H1 (cell line): ENCODE data around the gene AMOT. TPM values are rescaled to one million over a fixed set of nuclear protein-coding genes. Genes with fewer than 3 reads are reported as not detected.

Experiments used
- CTCF ChIA-PET: fragments of 300-600 bp; sonication (Branson Sonifier 250); formaldehyde crosslinking; loops from one replicate; lab custom pipeline; 2021; ENCODE audit not compliant: partially characterized antibody; lab: Charles Lee
- POLR2A ChIA-PET: fragments of 300-600 bp; sonication (Branson Sonifier 250); formaldehyde crosslinking; loops from one replicate; lab custom pipeline; 2021; ENCODE audit warnings: inconsistent platforms; ENCODE audit not compliant: partially characterized antibody; lab: Charles Lee
- DNase-seq, 2 experiments: peaks; one replicate each; pipeline versions ENCODE4 v3.0.0 to v3.0.0-alpha.2; 2010 to 2022; ENCODE audit warnings: low spot score in 2 of 2, low read depth in 1 of 2, mixed read lengths in 1 of 2
- FAIRE-seq: peaks from 2 replicates; lab custom pipeline; 2011; peaks lifted over from hg19 to GRCh38; lab: Jason Lieb, UNC
- H2AFZ ChIP-seq: 2 replicates; pipeline ENCODE4 v1.8.1; 2012; ENCODE audit warnings: low read length, inconsistent platforms
- H2AK5ac ChIP-seq: 2 replicates; pipeline ENCODE4 v1.6.1; 2013; ENCODE audit warnings: low read depth, low read length
- H2BK120ac ChIP-seq: replicated peaks from 2 replicates; pipeline ENCODE3; 2013; ENCODE audit warnings: low read depth, low read length, inconsistent platforms
- H2BK12ac ChIP-seq: 2 replicates; pipeline ENCODE4 v1.6.1; 2013; ENCODE audit warnings: low read depth, low read length
- H2BK15ac ChIP-seq: 2 replicates; pipeline ENCODE4 v1.6.1; 2013; ENCODE audit warnings: low read length
- H2BK20ac ChIP-seq: 2 replicates; pipeline ENCODE4 v1.6.1; 2013; ENCODE audit warnings: low read length
- H2BK5ac ChIP-seq: 2 replicates; pipeline ENCODE4 v1.6.1; 2013; ENCODE audit warnings: low read depth, low read length
- H3K14ac ChIP-seq: 2 replicates; pipeline ENCODE4 v1.6.1; 2013; ENCODE audit warnings: inconsistent platforms; ENCODE audit not compliant: insufficient read length
- H3K18ac ChIP-seq: 2 replicates; pipeline ENCODE4 v1.6.1; 2013; ENCODE audit warnings: low read length; ENCODE audit errors: extremely low read depth
- H3K23ac ChIP-seq: 2 replicates; pipeline ENCODE4 v1.6.1; 2013; ENCODE audit warnings: inconsistent platforms; ENCODE audit not compliant: insufficient read length
- H3K23me2 ChIP-seq: 2 replicates; pipeline ENCODE4 v1.6.1; 2013; ENCODE audit warnings: low read depth, low read length
- H3K27ac ChIP-seq: 2 replicates; pipeline ENCODE4 v1.6.1; 2011; ENCODE audit warnings: low read depth, low read length, inconsistent platforms
- H3K27me3 ChIP-seq, 4 experiments: replicated peaks in 1 of 4; 1 replicate in 1 of 4; 2 replicates in 3 of 4; pipeline versions ENCODE4 v1.6.1 to v1.8.1; 2011 to 2013; ENCODE audit warnings: low read length in 3 of 4, mild to moderate bottlenecking in 3 of 4, inconsistent platforms in 2 of 4, mixed read lengths in 2 of 4, moderate library complexity in 1 of 4; ENCODE audit not compliant: control insufficient read depth in 3 of 4, insufficient read depth in 3 of 4; ENCODE audit errors: extremely low read depth in 1 of 4
- H3K36me3 ChIP-seq, 4 experiments: 2 replicates each; pipeline versions ENCODE4 v1.6.1 to v1.8.1; 2011 to 2013; ENCODE audit warnings: mild to moderate bottlenecking in 4 of 4, low read length in 3 of 4, moderate library complexity in 2 of 4, control low read depth in 1 of 4, inconsistent platforms in 1 of 4; ENCODE audit not compliant: insufficient read depth in 4 of 4, control insufficient read depth in 2 of 4
- H3K4ac ChIP-seq: replicated peaks from 2 replicates; pipeline ENCODE3; 2013; ENCODE audit warnings: low read length, low read depth, mixed read lengths, inconsistent platforms; ENCODE audit not compliant: insufficient read length
- H3K4me1 ChIP-seq, 4 experiments: replicated peaks in 1 of 4; 1 replicate in 1 of 4; 2 replicates in 3 of 4; pipeline versions ENCODE4 v1.6.1 to v1.8.1; 2011 to 2013; ENCODE audit warnings: low read length in 3 of 4, inconsistent platforms in 2 of 4, mixed read lengths in 1 of 4; ENCODE audit not compliant: insufficient read depth in 4 of 4, control insufficient read depth in 3 of 4
- H3K4me2 ChIP-seq, 2 experiments: 2 replicates each; pipeline versions ENCODE4 v1.6.1 to v1.8.1; 2011 to 2013; ENCODE audit warnings: low read depth in 2 of 2, low read length in 2 of 2, control low read depth in 1 of 2, inconsistent platforms in 1 of 2, mild to moderate bottlenecking in 1 of 2; ENCODE audit not compliant: insufficient read depth in 1 of 2
- H3K4me3 ChIP-seq, 4 experiments: fragments of 200-600, 300-600 bp in 1 of 4; sonication (generic), shearing (Covaris generic), sonication (Bioruptor Twin) in 1 of 4; 2 replicates each; pipeline versions ENCODE4 v1.5.1 to v1.8.1; 2011 to 2016; ENCODE audit warnings: low read length in 4 of 4, low read depth in 3 of 4, control low read depth in 2 of 4, inconsistent platforms in 2 of 4, mild to moderate bottlenecking in 2 of 4, mixed read lengths in 1 of 4, moderate library complexity in 1 of 4; ENCODE audit not compliant: insufficient read depth in 2 of 4; ENCODE audit errors: extremely low read depth in 1 of 4
- H3K56ac ChIP-seq: replicated peaks from 2 replicates; pipeline ENCODE3; 2013; ENCODE audit warnings: low read depth, mild to moderate bottlenecking, mixed read lengths, low read length, inconsistent platforms; ENCODE audit not compliant: insufficient read length
- H3K79me1 ChIP-seq: 2 replicates; pipeline ENCODE4 v1.6.1; 2013; ENCODE audit warnings: low read depth, low read length, control low read depth
- H3K79me2 ChIP-seq, 2 experiments: 2 replicates each; pipeline versions ENCODE4 v1.6.1 to v1.8.1; 2012 to 2013; ENCODE audit warnings: low read length in 2 of 2, mild to moderate bottlenecking in 2 of 2, inconsistent platforms in 1 of 2; ENCODE audit not compliant: insufficient read depth in 2 of 2, control insufficient read depth in 1 of 2
- H3K9ac ChIP-seq, 4 experiments: replicated peaks in 1 of 4; 1 replicate in 1 of 4; 2 replicates in 3 of 4; pipeline versions ENCODE4 v1.6.1 to v1.8.1; 2011 to 2013; ENCODE audit warnings: low read depth in 3 of 4, low read length in 3 of 4, control low read depth in 2 of 4, mild to moderate bottlenecking in 2 of 4, moderate library complexity in 2 of 4, inconsistent platforms in 1 of 4; ENCODE audit errors: extremely low read depth in 1 of 4
- H3K9me3 ChIP-seq, 2 experiments: 2 replicates each; pipeline versions ENCODE4 v1.6.1 to v1.8.1; 2012 to 2013; ENCODE audit warnings: mild to moderate bottlenecking in 2 of 2, moderate library complexity in 2 of 2, control low read depth in 1 of 2, inconsistent platforms in 1 of 2, low read depth in 1 of 2, low read length in 1 of 2, mixed read lengths in 1 of 2; ENCODE audit not compliant: insufficient read depth in 2 of 2
- H4K20me1 ChIP-seq, 2 experiments: replicated peaks in 1 of 2; 2 replicates each; pipeline versions ENCODE3 to v1.8.1; 2011 to 2013; ENCODE audit warnings: inconsistent platforms in 2 of 2, low read length in 2 of 2, mild to moderate bottlenecking in 1 of 2; ENCODE audit not compliant: insufficient read depth in 2 of 2, control insufficient read depth in 1 of 2
- H4K5ac ChIP-seq: 2 replicates; pipeline ENCODE4 v1.6.1; 2013; ENCODE audit warnings: low read length, low read depth, mixed read lengths, inconsistent platforms; ENCODE audit not compliant: insufficient read length
- H4K8ac ChIP-seq: 2 replicates; pipeline ENCODE4 v1.8.0; 2013; ENCODE audit warnings: mild to moderate bottlenecking, moderate library complexity, low read length, inconsistent platforms; ENCODE audit not compliant: insufficient read depth; ENCODE audit errors: extremely low read depth
- H4K91ac ChIP-seq: replicated peaks from 2 replicates; pipeline ENCODE3; 2013; ENCODE audit warnings: low read length, mixed read lengths, inconsistent platforms; ENCODE audit not compliant: insufficient read length
- ASH2L ChIP-seq: fragments of 200-600, 300-600 bp; sonication (generic); IDR thresholded peaks from one replicate; pipeline ENCODE4 v1.7.1; 2017; ENCODE audit warnings: low read length
- BACH1 ChIP-seq: IDR thresholded peaks from 2 replicates; pipeline ENCODE4 v1.6.1; 2012; ENCODE audit warnings: low read length, improper control_type of control experiment
- CEBPB ChIP-seq: IDR thresholded peaks from 2 replicates; pipeline ENCODE4 v1.6.1; 2012; ENCODE audit warnings: low read depth, low read length
- CHD2 ChIP-seq: IDR thresholded peaks from 2 replicates; pipeline ENCODE4 v1.6.1; 2012; ENCODE audit warnings: low read length, improper control_type of control experiment
- EGR1 ChIP-seq: IDR thresholded peaks from 2 replicates; pipeline ENCODE4 v1.6.1; 2011; ENCODE audit warnings: low read depth, low read length, borderline replicate concordance
- RXRA ChIP-seq: IDR thresholded peaks from 2 replicates; pipeline ENCODE4 v1.6.1; 2011; ENCODE audit warnings: low read depth, mild to moderate bottlenecking, low read length, moderate library complexity; ENCODE audit not compliant: insufficient read depth
- SIN3A ChIP-seq, 2 experiments: IDR thresholded peaks in 1 of 2; conservative IDR thresholded peaks in 1 of 2; 2 replicates each; pipeline ENCODE4 v1.6.1; 2011 to 2012; ENCODE audit warnings: low read length in 2 of 2, improper control_type of control experiment in 1 of 2, low read depth in 1 of 2, mild to moderate bottlenecking in 1 of 2
- SRF ChIP-seq: IDR thresholded peaks from 2 replicates; pipeline ENCODE4 v1.6.1; 2011; ENCODE audit warnings: mild to moderate bottlenecking, low read depth, low read length, moderate library complexity
- TCF12 ChIP-seq: IDR thresholded peaks from 2 replicates; pipeline ENCODE4 v1.6.1; 2011; ENCODE audit warnings: low read depth, mild to moderate bottlenecking, low read length
- WGBS, 2 experiments: shearing (Covaris generic) in 1 of 2; methylation state at CpG; one replicate each; pipeline versions ENCODE4 v1.1.6 to v1.1.7; 2013 to 2015; ENCODE audit warnings: low lambda C conversion rate in 2 of 2, mixed read lengths in 2 of 2, inconsistent platforms in 1 of 2, low coverage in 1 of 2, missing lambda C conversion rate in 1 of 2; ENCODE audit not compliant: insufficient replicate concordance in 2 of 2, insufficient coverage in 1 of 2, insufficient read length in 1 of 2; ENCODE audit errors: extremely low coverage in 1 of 2, missing lambda C conversion rate in 1 of 2; 5-methylcytosine and 5-hydroxymethylcytosine counted together
- polyA plus RNA-seq, 7 experiments: library from polyadenylated mRNA; depleted of rRNA in 3 of 7; stranded (reverse) in 5 of 7; unstranded in 2 of 7; fragments of >200 nt in 5 of 7; fragments of 200-250 nt in 2 of 7; gene quantifications; 1 replicate in 5 of 7; 2 replicates in 1 of 7; 4 replicates in 1 of 7; pipeline versions ENCODE4 v1.2.1 to v1.2.3, GENCODE V29; 2011 to 2013; ENCODE audit warnings: missing spikeins in 2 of 7, mixed read lengths in 2 of 7
- total RNA-seq: library from RNA; stranded (reverse); fragmentation: NEBNext Ultra II Directional; extraction: Animal tissue kit (Norgen Biotek cat#: 25700); gene quantifications from 2 replicates; pipeline ENCODE4 v1.2.1, GENCODE V29; 2021
- TF ChIP-seq, protein P1 (sequence below), 3 experiments: IDR thresholded peaks; 1 replicate in 2 of 3; 2 replicates in 1 of 3; pipeline versions ENCODE4 v1.5.1 to v1.6.1; 2011; ENCODE audit warnings: low read length in 3 of 3, mild to moderate bottlenecking in 3 of 3, inconsistent platforms in 2 of 3, low read depth in 1 of 3, moderate library complexity in 1 of 3; ENCODE audit not compliant: insufficient read depth in 1 of 3; ENCODE audit errors: control extremely low read depth in 1 of 3

AMOT gene
- total and polyA plus RNA-seq, 2 of the 8 experiments (the other 6 are each of a cell fraction or from before 2014, with no cell fraction given): 2.3 to 7.1 TPM

DNA sequence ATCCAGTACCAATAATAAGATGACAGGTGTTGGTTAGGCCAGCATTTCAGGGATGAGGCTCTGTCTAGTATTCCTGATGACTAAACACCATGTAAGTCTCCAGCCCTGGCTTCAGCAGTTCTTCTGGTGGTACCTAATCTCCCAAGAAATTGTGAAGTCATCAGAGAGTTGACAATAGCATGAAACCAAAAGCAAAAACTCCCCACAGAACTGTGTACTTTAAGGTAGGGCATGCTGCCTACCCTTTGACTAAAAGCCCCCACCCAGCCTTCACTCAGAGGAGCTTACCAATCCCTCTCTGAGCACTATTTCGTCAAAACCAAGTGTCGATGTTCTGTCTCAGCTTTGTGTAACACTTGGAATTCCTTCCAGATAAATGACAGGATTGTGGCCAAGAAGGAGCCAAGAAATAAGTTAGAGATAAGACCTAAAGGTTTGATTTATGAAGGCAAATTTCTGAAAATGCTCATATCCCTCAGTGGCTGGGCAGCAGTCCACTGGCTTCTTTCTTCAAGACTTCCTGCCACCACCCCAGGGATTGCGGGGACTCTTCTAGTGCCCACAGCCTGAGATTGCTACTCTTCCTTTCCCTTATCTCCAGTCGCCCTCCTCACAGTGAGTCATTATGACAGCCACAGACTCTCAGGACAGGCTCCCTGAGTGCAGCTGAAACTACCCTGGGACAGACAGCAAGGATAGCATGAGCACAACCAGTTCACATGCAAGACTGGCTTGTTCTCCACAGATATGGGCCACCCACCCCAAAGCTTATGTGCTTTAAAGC, 93.6 kb downstream of the AMOT start:
- no peak overlapping the region for H2BK15ac ChIP-seq
- no peaks in the 10 kb centered on the region for H4K20me1 ChIP-seq
- no peak overlapping the region for H3K14ac ChIP-seq
- H4K5ac ChIP-seq: no peak overlapping the region
- H2BK12ac ChIP-seq: no peak overlapping the region
- no peak overlapping the region for H3K23ac ChIP-seq
- H3K4me1 ChIP-seq: no peaks in the 10 kb centered on the region
- H3K9me3 ChIP-seq: no peaks in the 10 kb centered on the region
- ChIA-PET POLR2A (no interaction called here), CTCF (no interaction called here)
- H3K79me1 ChIP-seq: no peaks in the 10 kb centered on the region
- no peaks in the 10 kb centered on the region for H3K27me3 ChIP-seq
- H3K27ac ChIP-seq: no peak overlapping the region
- no peak for FAIRE-seq
- no peak overlapping the region for H3K4me3 ChIP-seq
- H4K8ac ChIP-seq: no peak overlapping the region
- no peaks in the 10 kb centered on the region for H3K79me2 ChIP-seq
- no peak overlapping the region for H4K91ac ChIP-seq
- no peak overlapping the region for H3K4me2 ChIP-seq
- WGBS, 2 experiments: 88% methylated on average over 2 of the region's 4 CpGs; no CpG with 5 or more reads in 1 of the 2 experiments
- no peak overlapping the region for H2BK20ac ChIP-seq
- H2AFZ ChIP-seq: no peak overlapping the region
- H3K23me2 ChIP-seq: no peaks in the 10 kb centered on the region
- H3K9ac ChIP-seq: no peak overlapping the region
- H2AK5ac ChIP-seq: no peak overlapping the region
- DNase-seq: no peak
- H3K18ac ChIP-seq: no peak overlapping the region
- no peaks in the 10 kb centered on the region for H3K36me3 ChIP-seq
- H2BK120ac ChIP-seq: no peak overlapping the region
- H2BK5ac ChIP-seq: no peak overlapping the region
- no peak overlapping the region for H3K56ac ChIP-seq
- no peak overlapping the region for H3K4ac ChIP-seq
- TF ChIP-seq CHD2: no peak
- no peak for TF ChIP-seq SRF
- no peak for TF ChIP-seq CEBPB
- TF ChIP-seq, protein P1, sequence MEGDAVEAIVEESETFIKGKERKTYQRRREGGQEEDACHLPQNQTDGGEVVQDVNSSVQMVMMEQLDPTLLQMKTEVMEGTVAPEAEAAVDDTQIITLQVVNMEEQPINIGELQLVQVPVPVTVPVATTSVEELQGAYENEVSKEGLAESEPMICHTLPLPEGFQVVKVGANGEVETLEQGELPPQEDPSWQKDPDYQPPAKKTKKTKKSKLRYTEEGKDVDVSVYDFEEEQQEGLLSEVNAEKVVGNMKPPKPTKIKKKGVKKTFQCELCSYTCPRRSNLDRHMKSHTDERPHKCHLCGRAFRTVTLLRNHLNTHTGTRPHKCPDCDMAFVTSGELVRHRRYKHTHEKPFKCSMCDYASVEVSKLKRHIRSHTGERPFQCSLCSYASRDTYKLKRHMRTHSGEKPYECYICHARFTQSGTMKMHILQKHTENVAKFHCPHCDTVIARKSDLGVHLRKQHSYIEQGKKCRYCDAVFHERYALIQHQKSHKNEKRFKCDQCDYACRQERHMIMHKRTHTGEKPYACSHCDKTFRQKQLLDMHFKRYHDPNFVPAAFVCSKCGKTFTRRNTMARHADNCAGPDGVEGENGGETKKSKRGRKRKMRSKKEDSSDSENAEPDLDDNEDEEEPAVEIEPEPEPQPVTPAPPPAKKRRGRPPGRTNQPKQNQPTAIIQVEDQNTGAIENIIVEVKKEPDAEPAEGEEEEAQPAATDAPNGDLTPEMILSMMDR (IDR thresholded peaks at IDR 0.05; ENCODE audit: control extremely low read depth in 1 of 3, insufficient read depth in 1 of 3, low read depth in 1 of 3, low read length in 3 of 3): no peak
- TF ChIP-seq BACH1: no peak
- no peak for TF ChIP-seq RXRA
- no peak for TF ChIP-seq SIN3A (conservative IDR thresholded peaks at IDR 0.05 in 1 of 2, IDR thresholded peaks at IDR 0.05 in 1 of 2; ENCODE audit: low read depth in 1 of 2, low read length in 2 of 2)
- TF ChIP-seq TCF12: no peak
- no peak for TF ChIP-seq EGR1
- TF ChIP-seq ASH2L: no peak
